NCI-H1930 (cell line): Measurements from ENCODE around the gene TRIM54.
"Not testable (repeated sequence)": the region's sequence is repeated elsewhere in the genome, so short reads cannot be mapped to it uniquely, and the experiment has no call there.

Experiments
- DNase-seq, 2 experiments: peaks; one replicate each; lab custom pipeline; 2025; lab: John Stamatoyannopoulos, UW

The TRIM54 gene

GRCh38 chr2:27256855-27257454 lies 25.3 kb upstream of the TRIM54 start:
- no peak for DNase-seq

DNA sequence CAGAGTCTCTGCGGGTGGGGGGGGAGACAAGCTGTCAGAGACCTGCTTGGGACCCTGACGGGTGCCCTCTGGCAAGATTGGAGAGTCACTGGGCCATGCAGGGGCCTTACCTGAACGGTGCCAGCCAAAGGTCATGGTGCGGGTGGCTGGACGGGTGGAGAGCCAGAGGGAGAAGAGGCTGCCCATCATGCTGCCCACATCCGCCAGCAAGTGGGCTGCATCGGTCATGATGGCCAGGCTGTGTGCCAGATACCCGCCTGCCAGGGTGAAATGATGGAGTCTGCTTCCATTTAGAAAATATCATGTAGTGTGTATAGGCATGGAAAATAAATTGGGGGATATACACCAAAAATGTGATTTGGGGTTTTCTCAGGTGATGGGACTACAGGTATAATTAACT lies 24.2 kb upstream of the TRIM54 start:
- no peak for DNase-seq

GRCh38 chr2:27261241-27261925 lies 20.8 kb upstream of the TRIM54 start:
- DNase-seq = no peak

GRCh38 chr2:27261926-27262298 lies 20.3 kb upstream of the TRIM54 start:
- no peak for DNase-seq

GRCh38 chr2:27262379-27263286 lies 19.6 kb upstream of the TRIM54 start, which contains the start of gene SLC30A3:
SLC30A3 (minus strand) TSS chr2:27263047; CDS start chr2:27262906, 141 bp downstream.
- DNase-seq = peak; percentile 19 to 58

- no peak for DNase-seq
These were observed 18.7 kb upstream of the TRIM54 start for GRCh38 chr2:27263287-27264252.

DNA sequence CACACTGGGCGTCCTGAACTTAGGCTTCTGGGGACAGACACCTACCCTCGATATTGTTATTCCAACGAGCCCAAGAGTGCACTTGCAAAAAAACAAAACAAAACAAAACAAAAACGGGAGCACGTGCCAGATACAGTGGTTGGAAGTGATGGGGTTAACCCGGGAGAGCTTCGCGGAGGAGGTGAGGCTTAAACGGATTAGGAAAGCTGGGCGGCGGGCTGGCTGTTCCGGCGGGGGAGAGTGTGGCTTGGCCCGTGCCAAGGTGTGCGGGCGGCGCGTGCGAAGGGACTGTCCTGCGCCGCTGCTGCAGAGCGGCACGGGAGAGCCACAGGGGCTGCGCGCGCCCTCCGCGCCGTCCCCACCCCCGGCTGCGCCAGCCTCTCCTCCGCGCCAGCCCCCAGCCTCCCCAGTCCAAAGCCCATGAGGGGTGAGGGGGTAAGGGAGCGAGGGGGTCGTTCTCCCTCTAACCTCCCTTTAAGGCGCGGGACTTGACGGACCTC lies 17.9 kb upstream of the TRIM54 start:
- peak in 1 of 2 experiments; percentile 37 for DNase-seq

DNA sequence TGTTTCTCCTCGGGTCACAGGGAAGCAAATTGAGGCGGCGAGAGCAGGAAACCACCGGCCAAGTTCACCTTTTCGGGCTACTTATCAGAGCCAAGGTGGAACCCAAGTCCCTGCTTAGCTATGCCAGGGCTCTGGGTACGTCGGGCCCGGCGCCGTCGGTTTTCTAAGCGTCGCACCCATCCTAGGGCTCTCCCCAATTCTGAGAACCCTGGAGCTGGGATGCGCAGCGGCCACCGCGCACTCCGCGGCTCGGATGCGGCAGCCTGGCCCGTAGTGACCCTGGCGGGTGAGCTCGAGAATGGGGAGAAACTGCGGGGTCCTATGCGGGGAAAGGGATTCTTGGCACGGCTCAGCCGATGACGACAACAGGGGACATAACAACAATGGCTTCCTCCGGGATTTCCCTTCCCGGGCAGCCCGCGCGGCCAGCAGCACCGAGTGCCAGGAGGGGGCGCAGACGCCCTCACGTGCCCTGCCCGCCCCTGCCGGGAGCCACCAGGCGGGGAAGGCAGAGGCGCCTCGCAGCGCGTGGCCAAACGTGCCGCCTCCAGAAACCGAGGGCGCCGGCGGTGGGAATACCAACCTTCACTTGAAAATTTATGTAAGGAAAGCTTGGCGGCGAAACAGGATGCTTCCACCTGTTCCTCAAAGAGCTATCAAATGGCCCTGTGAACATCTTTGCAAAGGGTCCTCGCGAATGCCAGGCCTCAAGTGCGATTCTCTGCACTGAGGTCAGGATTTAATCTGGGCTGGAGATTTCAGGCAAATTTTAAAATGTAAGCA lies 17.3 kb upstream of the TRIM54 start:
- DNase-seq = peak; percentile 78 to 84

GRCh38 chr2:27265536-27265870 lies 16.7 kb upstream of the TRIM54 start:
- no peak for DNase-seq

- DNase-seq = not testable (repeated sequence)
These were observed 13.9 kb upstream of the TRIM54 start for GRCh38 chr2:27268296-27268695.

GRCh38 chr2:27270131-27270530 lies 12.1 kb upstream of the TRIM54 start:
- DNase-seq = no peak

DNA sequence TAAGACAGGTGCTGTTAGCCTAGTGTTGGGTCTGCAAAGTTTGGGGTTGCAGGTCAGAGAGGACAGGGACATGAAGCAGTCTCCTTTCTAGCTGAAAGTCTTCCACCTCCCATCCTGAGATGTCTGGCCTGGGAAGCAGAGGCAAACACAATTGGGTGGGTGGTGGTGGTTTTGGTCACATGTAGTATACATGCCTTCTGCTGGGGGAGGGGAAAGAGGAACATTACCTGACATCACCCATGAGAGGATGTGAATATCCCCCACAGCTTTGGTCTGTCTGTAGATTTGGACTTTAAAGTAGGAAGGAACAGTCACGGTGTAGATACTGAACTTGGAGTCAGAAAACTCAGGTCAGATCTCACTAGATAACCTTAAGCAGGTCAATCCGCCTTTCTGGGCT lies 11.6 kb upstream of the TRIM54 start:
- DNase-seq = no peak

- DNase-seq = no peak
These were observed 10.4 kb upstream of the TRIM54 start for GRCh38 chr2:27271631-27272340.

DNA sequence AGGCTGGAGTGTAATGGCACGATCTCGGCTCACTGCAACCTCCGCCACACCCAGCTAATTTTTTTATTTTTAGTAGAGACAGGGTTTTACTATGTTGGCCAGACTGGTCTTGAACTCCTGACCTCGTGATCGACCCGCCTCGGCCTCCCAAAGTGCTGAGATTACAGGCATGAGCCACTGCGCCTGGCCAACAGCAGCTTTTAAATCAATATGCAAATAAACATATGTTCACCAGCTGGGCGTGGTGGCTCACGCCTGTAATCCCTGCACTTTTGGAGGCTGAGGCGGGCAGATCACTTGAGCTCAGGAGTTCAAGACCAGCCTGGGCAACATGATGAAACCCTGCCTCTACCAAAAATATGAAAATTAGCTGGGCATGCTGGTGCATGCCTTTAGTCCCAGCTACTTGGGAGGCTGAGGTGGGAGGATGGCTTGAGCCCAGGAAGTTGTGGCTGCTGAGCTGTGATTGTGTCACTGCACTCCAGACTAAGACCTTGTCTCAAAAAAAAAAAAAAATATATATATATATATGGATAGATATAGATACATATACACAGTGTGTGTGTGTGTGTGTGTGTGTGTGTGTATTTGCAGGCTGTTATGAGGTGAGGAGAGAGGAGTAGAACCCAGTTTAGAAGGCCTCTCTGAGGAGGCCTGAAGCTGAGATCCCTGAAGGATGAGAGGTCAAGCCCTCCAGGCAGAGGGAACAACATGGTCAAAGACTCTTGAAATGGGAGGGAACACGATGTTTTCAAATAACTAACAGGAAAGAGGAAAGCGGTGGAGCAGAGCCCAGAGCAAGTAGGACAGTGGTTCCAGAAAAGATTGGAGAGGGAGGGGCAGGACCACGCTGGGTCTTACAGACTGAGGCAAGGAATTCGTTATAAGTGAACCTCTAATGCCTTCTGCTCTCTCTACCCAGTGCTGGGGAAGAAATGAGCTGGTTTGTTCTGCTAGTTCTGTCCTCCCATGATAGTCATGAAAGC lies 9.4 kb upstream of the TRIM54 start:
- DNase-seq = not testable (repeated sequence)

DNA sequence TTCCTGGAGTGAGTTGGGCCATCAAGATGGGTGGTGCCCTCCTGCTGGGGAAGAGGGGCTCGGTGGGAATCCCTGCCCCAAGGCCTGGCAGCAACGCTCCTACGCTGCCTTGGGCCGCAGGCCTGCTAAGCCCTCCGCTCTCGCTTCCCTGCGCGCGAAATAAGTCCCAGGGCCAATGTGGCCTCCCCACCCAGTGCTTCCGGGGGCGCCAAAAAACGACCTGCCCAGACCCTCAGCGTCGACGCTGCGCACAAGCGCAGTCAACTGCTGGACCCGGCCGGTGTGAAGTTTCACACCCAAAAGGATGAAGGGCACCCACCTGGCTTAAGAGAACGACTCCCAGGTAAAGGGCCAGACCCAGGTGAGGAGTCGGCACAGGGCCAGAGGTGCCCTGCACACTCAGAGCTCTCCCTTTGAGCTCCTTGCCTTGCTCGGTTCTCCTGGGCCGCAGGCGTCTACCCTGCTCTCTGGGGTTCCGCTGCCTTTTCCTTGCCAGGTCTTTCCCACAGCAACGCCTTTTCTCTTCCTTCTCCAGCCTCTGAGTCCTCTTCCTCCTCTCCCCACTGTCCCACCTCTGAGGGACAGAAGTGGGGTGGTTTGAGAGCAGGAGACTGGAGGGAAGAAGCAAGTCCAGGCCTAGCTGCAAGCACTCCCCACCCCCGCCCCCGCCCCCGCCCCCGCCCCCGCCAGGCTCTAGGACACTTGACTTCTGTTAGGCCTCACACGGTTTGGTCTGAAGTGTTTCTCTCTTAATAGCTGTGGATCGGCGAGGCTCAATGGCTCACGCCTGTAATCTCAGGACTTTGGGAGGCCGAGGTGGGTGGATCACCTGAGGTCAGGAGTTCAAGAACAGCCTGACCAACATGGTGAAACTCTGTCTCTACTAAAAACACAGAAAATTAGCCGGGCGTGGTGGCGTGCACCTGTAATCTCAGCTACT lies 6.7 kb upstream of the TRIM54 start, which contains the start of gene DNAJC5G:
Gene DNAJC5G (plus strand): TSS at position 223 of the 940 bp plus-strand sequence. CDS start 1,296 bp downstream, outside the sequence.
- no peak for DNase-seq

DNA sequence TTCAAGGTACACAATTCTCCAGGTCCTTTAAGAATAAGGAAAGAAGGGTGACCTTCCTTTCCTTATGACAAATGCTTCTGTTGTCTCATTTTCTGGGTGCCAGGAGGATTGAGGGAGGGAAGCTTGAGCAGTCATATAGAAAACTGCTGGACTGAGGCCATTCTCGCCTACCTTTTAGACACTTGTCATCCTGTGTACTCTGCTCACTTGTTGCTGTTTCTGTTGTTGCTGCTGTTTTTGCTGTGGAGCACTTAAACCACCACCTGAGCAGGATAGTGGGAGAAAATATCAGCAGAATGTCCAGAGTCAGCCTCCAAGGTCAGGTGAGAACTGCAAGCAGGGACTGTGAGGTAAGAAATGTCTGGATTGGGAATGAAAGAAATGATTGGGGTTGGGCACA lies 4.2 kb upstream of the TRIM54 start:
- no peak for DNase-seq

GRCh38 chr2:27280826-27281225 lies 1.4 kb upstream of the TRIM54 start:
- no peak for DNase-seq

DNA sequence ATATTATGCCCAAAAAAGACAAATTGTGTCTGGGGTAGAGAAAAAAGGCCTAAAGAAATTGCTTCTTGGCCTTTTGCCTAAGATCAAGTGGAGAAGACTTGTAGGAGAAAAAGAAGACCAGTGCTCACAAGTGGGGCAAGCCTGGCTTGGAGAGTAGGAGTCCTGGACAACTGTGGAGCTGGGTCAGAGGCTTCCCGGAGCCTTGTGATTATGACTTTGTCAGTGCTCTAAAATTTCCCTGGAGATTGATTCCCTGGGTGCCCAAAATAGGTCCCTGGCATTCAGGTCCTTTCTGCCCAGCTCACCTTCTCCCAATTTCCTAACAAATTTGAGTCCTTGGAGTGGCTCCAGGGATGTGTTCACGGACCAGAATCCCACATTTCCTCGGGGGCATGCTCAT lies 787 bp upstream of the TRIM54 start:
- no peak for DNase-seq
